Endometrium (tissue), 2 donors: ENCODE measurements around the gene AKR7A3.
"Not testable (repeated sequence)": the region's sequence is repeated elsewhere in the genome, so short reads cannot be mapped to it uniquely, and the experiment has no call there.

ENCODE experiments used
- FAIRE-seq: peaks from 2 replicates; lab custom pipeline; 2012; peaks lifted over from hg19 to GRCh38; lab: Jason Lieb, UNC
- donor health status: control.
- donor health status: control.

AKR7A3 gene

GRCh38 chr1:19288324-19289241, at the start of gene AKR7A3:
AKR7A3 (minus strand) TSS chr1:19288770; CDS start chr1:19288709, 61 bp downstream.
- FAIRE-seq = not testable (repeated sequence)

DNA sequence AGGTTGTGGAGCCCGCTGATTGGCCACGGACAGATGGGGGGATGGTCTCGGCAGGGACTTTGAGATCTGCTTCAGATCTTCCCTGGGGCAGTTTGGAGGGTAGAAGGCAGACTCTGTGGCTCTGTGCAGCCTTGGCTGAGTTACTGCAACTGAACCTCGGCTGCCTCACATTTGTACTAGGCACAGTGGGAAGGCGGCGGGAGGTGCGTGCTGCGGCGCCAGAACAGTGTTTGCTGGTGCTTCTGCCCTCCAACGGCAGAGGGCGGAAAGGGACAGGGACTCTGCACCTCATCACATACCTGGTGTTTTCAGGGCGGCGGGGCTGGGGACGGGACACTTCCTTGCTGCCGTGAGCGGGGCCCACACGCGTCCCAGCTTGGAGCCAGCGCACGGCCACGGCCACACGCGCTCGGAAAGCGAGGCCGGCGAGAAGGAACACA, 49.8 kb upstream of the AKR7A3 start:
- no peak for FAIRE-seq

- FAIRE-seq = no peak
These were observed 48.7 kb upstream of the AKR7A3 start for GRCh38 chr1:19337289-19337688.

- no peak for FAIRE-seq
These were observed 48.0 kb upstream of the AKR7A3 start for GRCh38 chr1:19336543-19336942.

GRCh38 chr1:19333587-19334354, 45.2 kb upstream of the AKR7A3 start:
- FAIRE-seq = no peak

GRCh38 chr1:19332832-19333231, 44.3 kb upstream of the AKR7A3 start:
- FAIRE-seq = no peak

DNA sequence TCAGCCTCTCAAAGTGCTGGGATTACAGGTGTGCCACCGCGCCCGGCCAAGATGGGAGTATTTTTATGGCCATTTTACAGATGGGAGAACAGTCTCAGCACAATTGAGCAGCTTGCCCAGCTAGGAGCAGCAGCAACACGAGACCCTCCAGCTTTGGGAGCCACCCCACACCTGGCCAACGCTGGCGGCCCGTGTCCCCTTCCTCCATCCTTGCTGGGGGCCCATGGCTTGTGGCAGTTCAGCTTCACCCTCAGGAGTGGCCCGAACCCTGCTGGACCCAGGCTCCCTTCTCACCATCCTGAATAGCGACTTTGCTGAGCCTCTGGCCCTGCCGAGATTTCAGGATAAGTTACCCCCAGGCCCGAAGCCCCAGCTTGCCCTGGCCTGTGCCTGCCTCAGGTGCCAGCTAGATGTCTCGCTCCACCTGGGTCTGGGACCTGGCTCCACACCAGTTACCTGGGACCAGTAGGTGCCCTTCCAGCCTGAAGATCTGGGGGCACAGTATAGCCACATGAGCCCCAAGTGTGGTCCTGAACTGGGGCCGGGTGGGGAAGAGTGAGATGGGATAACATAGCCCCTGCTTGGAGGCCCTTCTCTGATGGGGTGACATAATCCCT, 42.8 kb upstream of the AKR7A3 start:
- no peak for FAIRE-seq

DNA sequence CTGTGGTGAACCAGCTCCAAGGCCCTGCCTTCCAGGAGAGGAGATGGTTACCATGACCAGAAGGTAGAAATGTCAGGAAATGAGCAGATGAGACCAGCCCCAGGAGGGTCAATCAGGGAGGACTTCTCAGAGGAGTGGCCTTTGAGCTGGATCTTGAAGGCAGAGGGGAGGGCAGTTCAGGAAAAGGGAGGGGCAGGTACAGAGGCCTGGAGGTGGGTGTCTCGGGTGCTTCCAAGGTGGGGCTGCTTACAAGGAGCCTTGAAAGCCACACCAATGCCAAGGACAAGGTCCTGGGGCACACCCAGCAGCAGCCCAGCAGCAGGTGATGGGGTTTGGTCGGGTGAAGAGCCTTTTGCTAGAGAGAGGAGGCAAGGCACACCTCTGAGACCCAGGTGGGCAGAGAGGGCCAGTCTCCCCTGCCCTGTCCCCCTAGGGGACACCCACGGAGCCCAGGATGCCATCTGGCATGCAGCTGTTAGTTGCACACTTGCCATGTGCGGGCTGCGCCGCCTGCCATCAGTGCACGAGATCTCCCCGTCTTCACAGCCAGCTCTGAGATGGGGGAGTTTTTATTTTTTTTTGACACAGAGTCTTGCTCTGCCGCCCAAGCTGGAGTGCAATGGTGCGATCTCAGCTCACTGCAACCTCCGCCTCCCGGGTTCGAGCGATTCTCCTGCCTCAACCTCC, 42.0 kb upstream of the AKR7A3 start:
- FAIRE-seq = no peak

- FAIRE-seq = no peak
These were observed 41.0 kb upstream of the AKR7A3 start for GRCh38 chr1:19329611-19330010.

- no peak for FAIRE-seq
These were observed 40.6 kb upstream of the AKR7A3 start for GRCh38 chr1:19329188-19329587.

DNA sequence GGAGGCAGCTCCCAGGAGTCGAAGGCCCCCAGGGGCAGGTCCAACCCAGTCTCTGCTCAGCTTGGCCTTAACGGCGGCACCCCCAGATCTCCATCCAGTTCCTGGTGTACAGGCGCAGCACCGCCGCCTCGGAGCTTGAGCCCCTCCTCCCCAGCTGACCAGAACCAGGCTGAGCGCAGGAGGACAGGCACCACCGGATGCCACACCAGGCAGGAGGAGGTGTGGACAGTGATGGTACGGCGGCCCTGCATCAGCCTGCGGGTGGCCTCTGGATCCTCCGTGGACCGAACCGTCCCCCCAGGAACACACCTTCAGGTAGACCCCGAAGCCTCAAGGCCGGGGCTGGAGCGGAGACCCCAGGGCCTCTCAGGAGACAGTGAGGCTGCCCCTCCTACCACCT, 39.9 kb upstream of the AKR7A3 start:
- FAIRE-seq = no peak

DNA sequence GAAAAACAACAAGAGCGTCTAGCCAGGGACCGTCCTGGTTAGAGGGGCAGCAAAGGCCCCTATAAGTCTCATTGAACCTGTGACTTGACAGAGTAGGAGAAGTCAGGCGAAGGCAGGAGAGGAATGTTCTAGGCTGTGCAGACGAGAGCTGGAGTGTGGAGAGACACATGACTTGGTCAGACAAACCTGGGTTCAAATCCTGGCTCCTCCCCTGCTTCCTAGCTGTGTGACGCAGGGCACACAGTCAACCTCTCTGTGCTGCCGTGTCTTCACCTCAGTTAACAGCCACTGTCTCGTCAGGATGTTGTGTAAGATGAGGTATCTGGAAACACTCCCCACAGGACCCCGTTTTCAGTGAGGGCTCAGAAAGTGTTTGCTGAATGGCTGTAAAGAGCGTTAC, 39.2 kb upstream of the AKR7A3 start:
- FAIRE-seq = no peak

GRCh38 chr1:19327301-19327700, 38.7 kb upstream of the AKR7A3 start:
- FAIRE-seq = no peak

DNA sequence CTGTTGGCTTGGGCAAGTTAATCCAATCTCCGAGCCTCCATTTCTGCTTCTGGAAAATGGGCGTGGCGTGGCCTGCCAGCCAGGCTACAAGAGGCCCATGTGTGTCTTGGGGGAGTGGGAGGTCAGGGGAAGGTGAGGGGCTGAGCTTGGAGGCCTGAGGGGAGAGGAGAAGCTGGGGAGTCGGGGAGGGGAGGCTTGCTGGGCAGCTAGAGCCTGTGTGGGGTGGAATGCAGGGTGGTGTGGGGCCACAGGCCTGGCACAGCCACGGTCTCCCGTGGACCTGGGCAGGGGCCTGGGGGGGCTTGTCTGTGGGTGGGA, 38.1 kb upstream of the AKR7A3 start:
- FAIRE-seq = no peak

- FAIRE-seq = no peak
These were observed 37.6 kb upstream of the AKR7A3 start for GRCh38 chr1:19325958-19326747.

DNA sequence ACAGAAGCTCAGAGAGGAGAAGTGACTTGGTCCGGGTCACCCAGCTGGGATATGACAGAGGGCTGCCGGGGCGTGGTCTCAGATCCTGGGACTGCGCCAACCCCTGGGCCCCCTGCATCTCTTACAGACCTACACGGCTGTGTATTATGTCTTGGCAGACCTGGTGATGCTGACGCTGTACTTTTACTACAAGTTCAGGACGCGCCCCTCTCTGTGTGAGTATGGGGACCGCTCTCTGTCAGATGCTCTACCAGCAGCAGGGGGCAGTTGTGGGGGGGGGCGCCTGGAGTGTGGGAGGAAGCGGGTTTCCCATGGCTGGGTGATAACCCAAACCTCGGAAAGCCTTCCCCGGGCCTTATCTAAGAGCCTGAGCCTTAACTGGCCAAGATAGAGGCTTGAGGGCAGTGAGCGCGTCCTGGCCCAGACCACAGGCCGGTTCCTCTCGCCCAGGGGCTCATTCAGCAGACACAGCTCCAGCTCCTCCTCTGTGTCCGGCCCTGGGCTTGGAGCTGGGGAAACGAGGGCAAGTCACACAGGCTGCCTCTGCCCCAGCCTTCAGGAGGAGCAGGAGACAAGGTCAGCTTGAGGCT, 36.9 kb upstream of the AKR7A3 start:
- FAIRE-seq = no peak

GRCh38 chr1:19324665-19324990, 36.1 kb upstream of the AKR7A3 start:
- no peak for FAIRE-seq

DNA sequence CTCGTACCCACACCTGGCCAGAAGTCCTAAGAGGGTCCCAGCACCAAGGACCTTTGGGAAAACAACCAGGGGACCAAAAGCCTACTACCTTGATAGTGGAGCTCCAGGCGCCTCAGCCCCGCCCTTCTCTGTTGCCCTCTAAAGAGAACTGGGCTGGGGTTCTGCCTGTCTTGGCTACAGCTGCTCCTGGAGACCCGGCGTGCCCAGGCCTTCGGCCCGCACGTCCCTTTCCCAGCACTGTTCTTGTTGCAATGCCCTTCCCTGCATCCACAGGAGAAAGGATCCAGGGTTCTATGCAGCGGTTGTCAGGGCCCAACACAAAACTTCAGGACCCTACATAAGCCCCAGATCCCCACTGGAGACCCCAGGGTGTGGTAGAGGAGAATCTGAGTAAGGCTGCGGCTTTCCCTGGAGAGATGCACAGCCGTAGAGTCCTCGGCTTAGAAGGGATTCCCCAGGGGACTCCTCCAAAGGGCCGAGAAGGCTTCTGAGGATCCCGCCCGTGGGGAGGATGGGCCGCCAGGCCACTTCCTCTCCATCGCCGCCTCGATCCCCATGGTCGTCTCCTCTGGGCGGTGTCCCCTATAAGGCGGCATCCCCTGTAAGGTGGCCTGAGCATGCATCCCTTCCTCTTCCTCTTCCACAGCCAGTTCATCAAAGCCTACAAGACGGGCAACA, 35.6 kb upstream of the AKR7A3 start:
- FAIRE-seq = no peak

GRCh38 chr1:19322481-19322880, 33.9 kb upstream of the AKR7A3 start:
- FAIRE-seq = no peak

DNA sequence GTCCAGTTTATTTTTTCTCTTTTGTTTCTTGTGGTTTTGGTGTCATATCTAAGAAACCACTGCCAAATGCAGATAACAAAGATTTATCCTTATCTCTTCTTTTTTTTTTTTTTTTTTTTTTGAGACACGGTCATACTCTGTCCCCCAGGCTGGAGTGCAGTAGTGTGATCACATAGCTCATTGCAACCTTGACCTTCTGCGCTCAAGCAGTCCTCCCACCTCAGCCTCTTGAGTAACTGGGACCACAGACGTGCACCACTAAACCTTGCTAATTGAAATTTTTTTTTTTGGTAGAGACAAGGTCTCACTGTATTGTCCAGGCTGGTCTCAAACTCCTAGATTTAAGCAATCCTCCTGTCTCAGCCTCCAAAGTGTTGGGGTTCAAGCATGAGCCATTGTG, 32.5 kb upstream of the AKR7A3 start:
- FAIRE-seq = no peak

- no peak for FAIRE-seq
These were observed 30.6 kb upstream of the AKR7A3 start for GRCh38 chr1:19319196-19319595.
